Kidney epithelial cell (primary cell): ENCODE data around the gene ACRV1. TPM values are rescaled to one million over a fixed set of nuclear protein-coding genes. Genes with fewer than 3 reads are reported as not detected.

ENCODE experiments used
- DNase-seq: peaks from one replicate; pipeline ENCODE4 v3.0.0-alpha.2; 2010; ENCODE audit warnings: low read depth
- H3K27me3 ChIP-seq: 2 replicates; pipeline ENCODE4 v1.6.0; 2011; ENCODE audit warnings: low read length; ENCODE audit not compliant: control insufficient read depth, insufficient read depth
- H3K36me3 ChIP-seq: 2 replicates; pipeline ENCODE4 v1.5.1; 2011; ENCODE audit warnings: low read length; ENCODE audit not compliant: control insufficient read depth, insufficient read depth
- H3K4me3 ChIP-seq: 2 replicates; pipeline ENCODE4 v1.5.1; 2011; ENCODE audit warnings: low read depth, mild to moderate bottlenecking, control low read depth, low read length
- total RNA-seq: library from RNA; depleted of rRNA; stranded (reverse); fragments of >200 nt; gene quantifications from 2 replicates; pipeline ENCODE4 v1.2.3, GENCODE V29; 2015
- TF ChIP-seq, protein P1 (sequence below): IDR thresholded peaks from 2 replicates; pipeline ENCODE4 v1.5.1; 2011; ENCODE audit warnings: mild to moderate bottlenecking, moderate library complexity, low read length, control low read depth, inconsistent platforms; ENCODE audit not compliant: insufficient read depth, poor library complexity, severe bottlenecking

ACRV1 gene
- total RNA-seq, 1 donor from 2014 or later = not detected

DNA sequence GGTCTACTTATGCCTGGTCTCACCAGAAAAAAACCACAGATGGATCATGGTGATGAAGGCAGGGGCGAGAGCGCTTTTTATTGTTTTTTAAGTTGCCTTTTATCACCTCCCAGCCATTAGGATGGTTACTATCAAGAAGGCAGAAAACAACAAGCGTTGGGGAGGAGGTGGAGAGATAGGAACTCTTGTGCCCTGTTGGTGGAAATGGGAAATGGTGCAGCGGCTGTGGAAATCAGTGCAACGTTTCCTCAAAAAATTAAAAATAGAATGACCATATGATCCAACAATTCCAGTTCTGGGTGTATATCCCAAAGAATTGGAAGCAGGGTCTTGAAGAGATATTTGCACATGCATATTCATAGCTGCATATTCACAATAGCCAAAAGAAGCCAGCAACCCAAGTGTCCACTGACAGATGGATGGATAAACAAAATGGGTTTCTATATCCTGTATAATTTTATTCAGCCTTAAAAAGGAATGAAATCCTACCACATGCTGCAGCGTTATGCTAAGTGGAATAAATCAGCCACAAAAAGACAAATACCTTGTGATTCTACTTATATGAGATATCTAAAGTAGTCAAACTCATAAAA lies 20.5 kb upstream of the ACRV1 start:
- no peak for DNase-seq
- Histone ChIP-seq H3K36me3 (no peaks in the 10 kb centered on the region), H3K4me3 (no peak overlapping the region), H3K27me3 (no peaks in the 10 kb centered on the region)
- TF ChIP-seq, protein P1, sequence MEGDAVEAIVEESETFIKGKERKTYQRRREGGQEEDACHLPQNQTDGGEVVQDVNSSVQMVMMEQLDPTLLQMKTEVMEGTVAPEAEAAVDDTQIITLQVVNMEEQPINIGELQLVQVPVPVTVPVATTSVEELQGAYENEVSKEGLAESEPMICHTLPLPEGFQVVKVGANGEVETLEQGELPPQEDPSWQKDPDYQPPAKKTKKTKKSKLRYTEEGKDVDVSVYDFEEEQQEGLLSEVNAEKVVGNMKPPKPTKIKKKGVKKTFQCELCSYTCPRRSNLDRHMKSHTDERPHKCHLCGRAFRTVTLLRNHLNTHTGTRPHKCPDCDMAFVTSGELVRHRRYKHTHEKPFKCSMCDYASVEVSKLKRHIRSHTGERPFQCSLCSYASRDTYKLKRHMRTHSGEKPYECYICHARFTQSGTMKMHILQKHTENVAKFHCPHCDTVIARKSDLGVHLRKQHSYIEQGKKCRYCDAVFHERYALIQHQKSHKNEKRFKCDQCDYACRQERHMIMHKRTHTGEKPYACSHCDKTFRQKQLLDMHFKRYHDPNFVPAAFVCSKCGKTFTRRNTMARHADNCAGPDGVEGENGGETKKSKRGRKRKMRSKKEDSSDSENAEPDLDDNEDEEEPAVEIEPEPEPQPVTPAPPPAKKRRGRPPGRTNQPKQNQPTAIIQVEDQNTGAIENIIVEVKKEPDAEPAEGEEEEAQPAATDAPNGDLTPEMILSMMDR = no peak

DNA sequence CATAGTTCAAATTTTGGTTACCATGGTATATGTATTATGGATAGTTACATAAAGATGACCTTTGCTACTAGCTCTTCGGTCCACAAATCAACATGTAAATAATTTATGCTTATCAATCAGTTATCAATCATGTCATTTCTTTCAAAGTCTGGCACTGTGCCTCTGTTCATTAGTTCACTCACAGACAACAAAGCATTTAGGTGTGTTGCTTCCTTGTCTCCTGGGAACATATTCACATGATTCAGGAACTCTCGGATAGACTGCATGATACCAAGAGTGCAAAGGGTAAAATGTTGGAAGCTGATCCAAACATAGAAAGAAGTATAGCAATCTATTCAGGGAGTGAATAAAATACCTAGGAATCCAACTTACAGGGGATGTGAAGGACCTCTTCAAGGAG lies 14.3 kb upstream of the ACRV1 start:
- H3K4me3 ChIP-seq = no peak overlapping the region
- no peaks in the 10 kb centered on the region for H3K36me3 ChIP-seq
- H3K27me3 ChIP-seq = no peaks in the 10 kb centered on the region
- DNase-seq = no peak
- TF ChIP-seq, protein P1 = no peak

DNA sequence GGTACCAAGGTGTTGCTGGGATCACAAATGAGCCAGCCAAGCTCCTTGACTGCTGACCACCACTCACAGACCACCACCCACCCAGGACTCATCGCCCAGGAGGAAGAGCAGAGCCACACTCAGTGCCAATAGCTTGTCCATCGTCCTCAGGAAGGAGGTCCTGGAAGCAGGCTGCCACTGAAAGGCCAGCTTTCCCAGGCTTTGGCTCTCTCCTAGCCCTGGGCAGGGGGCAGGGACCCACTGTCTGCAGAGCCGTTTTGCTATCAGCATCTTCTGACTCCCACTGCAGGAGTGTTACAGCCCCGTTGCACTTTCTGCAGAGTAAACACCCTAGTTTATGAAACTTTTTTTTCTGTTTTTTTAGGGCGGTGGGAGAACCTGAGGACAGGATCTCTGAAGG lies 12.2 kb upstream of the ACRV1 start:
- Histone ChIP-seq H3K36me3 (no peaks in the 10 kb centered on the region), H3K4me3 (no peak overlapping the region), H3K27me3 (no peaks in the 10 kb centered on the region)
- DNase-seq = no peak
- TF ChIP-seq, protein P1 = no peak

DNA sequence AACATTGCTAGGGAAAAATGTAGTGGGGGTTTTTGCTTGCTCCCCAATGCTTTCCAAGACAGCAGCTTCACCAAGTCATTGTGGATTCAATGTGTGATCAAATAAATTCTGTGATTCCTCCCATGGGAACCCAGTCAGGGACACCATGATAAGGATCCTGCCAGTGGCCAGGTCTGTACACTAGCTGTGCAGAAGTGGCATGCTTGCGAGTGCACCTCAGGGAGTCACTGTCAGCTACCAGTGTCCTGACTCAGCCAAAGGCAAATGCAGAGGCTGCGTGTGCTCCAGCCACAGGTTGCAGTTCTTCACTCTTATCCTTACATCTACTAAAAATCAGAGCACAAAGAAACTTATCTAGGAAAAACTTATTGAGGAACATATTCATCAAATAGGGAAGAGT lies 9.4 kb upstream of the ACRV1 start:
- no peaks in the 10 kb centered on the region for H3K27me3 ChIP-seq
- no peak for DNase-seq
- TF ChIP-seq, protein P1 = no peak
- no peaks in the 10 kb centered on the region for H3K36me3 ChIP-seq
- H3K4me3 ChIP-seq = no peak overlapping the region

DNA sequence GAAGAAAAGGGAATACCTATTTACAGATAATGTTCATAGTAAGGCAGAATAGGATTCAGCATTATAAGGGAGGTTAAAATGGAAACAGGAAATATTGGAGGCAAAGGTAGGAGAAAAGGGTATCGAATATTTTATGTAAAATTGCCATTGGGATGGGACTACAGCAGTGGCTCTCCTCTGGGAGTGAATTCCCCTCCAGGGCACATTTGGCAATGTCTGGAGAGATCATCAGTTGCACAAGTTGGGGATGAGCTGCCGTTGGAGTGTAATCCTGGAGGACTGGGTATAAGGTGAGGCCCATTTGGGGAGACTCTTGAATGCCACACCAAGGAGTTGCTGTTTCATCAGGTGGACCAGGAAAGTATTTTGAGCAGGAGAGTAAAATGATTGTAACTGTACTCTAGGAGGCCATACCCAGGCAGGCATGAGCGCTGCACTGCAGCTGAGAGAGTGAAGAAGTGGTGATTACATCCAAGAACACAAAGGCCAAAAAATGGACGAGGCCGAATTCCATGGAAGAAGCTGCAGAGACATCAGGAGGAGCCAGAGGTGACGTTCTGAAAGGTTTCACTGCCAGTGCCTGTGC lies 8.7 kb upstream of the ACRV1 start:
- TF ChIP-seq, protein P1 = no peak
- H3K36me3 ChIP-seq = no peaks in the 10 kb centered on the region
- no peak overlapping the region for H3K4me3 ChIP-seq
- no peak for DNase-seq
- no peaks in the 10 kb centered on the region for H3K27me3 ChIP-seq

DNA sequence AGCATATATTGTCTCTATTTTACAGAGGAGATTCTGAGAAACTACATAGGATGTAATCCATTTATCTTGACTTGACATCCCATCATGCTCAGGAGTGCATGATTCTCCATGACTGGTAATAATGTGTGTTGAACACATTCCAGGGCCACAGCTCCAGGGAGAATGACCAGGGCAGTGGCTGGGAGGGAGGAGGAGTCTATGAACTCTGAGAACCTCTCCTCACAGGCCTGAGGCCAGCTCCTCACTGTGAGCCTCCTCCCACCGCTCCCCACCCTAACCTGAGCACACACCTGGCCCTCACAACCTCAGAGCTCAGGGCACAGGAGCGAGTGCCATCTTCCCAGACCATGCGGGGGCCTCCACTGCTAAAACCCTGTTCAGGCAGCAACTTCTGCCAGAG lies 8.0 kb upstream of the ACRV1 start:
- no peak overlapping the region for H3K4me3 ChIP-seq
- no peaks in the 10 kb centered on the region for H3K36me3 ChIP-seq
- H3K27me3 ChIP-seq = no peaks in the 10 kb centered on the region
- TF ChIP-seq, protein P1 = no peak
- DNase-seq = no peak
